Activated CD4-positive, alpha-beta T cell treated with anti-CD3 and anti-CD28 coated beads for 24 hours (primary cell): ENCODE data around the gene OSTM1.

Experiments used
- DNase-seq, 2 donors: peaks; one replicate each; pipeline ENCODE4 v3.0.0-alpha.2; 2020; ENCODE audit warnings: low read depth in 2 of 2

OSTM1 gene

DNA sequence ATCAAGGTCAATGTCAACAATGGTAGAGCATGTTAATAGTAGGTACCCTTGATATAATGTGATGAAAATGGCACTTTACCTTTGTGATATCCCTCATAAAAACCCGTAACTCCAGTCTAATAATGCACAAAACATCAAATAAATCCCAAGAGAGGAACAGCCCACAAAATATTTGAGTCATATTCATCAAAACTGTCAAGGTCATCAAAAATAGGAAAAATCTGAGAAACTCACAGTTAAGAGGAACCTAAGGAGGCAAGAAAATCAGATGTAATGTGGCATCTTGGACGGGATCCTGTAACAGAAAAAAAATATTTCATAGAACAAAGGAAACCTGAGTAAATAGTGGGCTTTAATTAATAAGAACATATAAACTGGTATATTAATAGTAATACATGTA is 25.5 kb upstream of the OSTM1 start:
- DNase-seq, result no peak

GRCh38 chr6:108097882-108098281 is 23.3 kb upstream of the OSTM1 start:
- DNase-seq, result no peak

- no peak for DNase-seq
Observed at GRCh38 chr6:108093781-108094300, 19.3 kb upstream of the OSTM1 start.

DNA sequence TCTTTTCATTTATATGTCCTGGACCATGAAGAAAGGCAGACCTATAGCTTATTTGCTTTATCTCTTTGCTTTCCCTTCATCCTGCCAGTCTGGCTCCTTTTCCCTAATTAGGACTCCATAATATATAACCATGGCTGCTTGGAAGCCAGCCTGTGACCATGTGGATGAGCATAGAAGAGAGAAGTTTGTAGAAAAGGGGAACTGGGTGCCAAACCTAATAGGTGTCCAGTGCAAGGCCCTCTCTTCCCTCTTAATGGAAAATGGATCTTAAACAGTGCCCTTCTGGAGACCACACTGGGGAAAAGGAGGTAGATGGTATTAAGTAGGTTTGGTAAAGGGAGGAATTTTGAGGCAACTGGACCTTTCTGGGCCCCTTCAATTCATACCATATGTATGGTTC is 16.7 kb upstream of the OSTM1 start:
- DNase-seq, result no peak

DNA sequence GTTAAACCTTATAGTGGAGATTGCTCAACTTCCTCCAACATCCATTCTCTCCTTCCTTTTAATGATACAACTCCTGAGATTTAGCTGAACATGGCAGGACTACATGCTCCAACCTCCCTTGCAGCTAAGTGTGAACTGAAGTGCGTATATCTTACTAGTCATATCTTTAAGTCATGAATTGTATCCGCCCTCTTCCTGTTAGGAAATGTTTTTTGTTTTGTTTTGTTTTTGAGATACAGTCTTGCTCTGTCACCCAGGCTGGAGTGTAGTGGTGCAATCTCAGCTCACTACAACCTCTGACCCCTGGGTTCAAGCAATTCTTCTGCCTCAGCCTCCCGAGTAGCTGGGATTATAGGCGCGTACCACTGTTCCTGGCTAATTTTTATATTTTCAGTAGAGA is 8.8 kb upstream of the OSTM1 start:
- no peak for DNase-seq

DNA sequence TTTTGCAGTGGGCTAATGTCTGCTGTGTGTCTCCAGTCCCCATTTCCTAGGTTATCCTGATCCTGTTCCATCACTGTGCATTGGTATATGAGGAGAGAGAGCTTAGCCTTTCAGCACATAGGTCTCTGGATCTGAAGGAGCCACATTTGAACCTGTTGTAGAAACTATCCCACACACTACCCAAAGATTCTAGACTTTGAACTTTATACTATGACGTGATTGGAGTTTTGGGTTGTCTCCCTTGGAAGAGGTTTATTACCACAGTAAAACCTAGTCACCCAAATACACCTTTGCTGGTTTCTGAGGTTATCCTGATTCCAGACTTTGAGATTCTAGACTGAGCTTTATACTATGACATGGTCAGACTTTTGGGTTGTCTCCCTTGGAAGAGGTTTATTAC is 8.0 kb upstream of the OSTM1 start:
- no peak for DNase-seq

- DNase-seq, result no peak
Observed at GRCh38 chr6:108080010-108080780, 5.7 kb upstream of the OSTM1 start.

- DNase-seq, result no peak
Observed at GRCh38 chr6:108078191-108078590, 3.6 kb upstream of the OSTM1 start.

DNA sequence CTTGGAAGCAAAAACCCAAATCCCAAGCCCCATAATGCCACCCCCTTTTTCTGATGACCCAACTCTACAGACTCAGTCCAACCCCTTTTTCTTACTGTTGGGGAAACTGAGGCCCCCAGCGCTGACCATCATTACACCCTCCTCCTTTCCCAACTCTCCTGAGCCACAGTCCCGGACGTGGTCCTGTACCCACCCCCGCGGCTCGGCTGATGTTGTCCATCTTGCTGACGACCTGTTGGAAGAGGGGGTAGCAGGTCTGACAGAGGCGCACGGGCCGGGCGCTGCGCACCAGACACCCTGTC is 533 bp downstream of the OSTM1 start:
- no peak for DNase-seq

- DNase-seq, result no peak
Observed at GRCh38 chr6:108071736-108072276, 2.7 kb downstream of the OSTM1 start.

GRCh38 chr6:108068618-108069017 is 5.9 kb downstream of the OSTM1 start:
- DNase-seq, result no peak

DNA sequence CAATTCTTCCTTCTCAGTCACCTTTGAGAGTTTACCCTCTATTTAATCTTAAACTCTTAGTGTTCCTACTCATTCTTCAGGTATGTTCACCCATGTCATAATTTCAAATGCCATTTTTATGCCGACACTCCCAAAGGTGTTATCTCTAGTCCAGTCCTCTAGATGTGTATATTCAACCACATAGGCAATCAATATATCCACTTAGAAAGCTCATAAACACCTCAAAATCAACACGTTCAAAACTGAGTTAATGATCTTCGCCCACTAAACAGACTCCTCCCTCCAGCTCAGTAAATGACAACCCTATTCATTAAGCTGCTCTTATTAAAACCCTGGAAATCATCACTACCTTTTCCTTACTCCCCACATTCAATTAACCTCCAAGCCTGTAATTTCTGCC is 6.4 kb downstream of the OSTM1 start:
- DNase-seq, result no peak

GRCh38 chr6:108052706-108053105 is 21.8 kb downstream of the OSTM1 start:
- DNase-seq, result no peak

GRCh38 chr6:108051481-108051880 is 23.1 kb downstream of the OSTM1 start:
- no peak for DNase-seq

GRCh38 chr6:108039681-108040080 is 34.9 kb downstream of the OSTM1 start:
- no peak for DNase-seq

DNA sequence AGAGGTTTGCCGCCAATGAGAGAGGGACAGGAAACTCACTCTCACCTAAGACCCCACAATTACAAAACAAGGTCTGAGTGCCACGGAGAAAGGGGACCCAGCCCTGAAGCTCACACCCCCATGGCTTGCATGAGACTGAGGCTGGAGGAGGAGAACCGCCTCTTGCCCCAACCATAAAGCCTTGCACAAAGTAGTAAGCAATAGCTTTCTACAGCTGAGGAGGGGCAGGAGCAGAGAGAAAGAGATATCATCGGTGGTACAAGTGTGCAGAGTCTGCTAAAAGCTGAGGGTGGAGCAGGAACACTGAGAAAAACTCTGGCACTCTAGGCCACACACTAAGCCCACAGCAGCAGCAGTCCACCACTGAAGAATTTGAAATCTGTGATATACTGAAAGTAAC is 37.7 kb downstream of the OSTM1 start:
- no peak for DNase-seq

DNA sequence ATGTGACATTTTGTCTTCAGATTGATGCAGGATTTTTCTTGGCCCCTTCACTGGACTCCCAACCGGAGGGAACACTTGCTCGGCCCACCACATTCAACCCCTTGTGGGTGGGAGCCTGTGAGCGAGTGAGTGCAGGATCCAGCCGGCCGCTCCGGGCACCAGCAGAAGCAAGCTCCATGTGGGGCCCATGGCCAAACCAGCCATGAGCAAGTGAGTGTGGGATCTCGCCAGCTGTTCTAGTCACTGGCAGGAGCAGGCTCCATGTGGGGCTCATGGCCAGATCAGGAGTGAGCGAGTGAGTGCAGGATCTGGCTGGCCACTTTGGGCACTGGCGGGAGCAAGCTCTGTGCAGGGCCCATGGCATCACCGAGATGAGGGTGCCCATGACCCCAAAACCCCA is 42.6 kb downstream of the OSTM1 start:
- DNase-seq, result no peak

DNA sequence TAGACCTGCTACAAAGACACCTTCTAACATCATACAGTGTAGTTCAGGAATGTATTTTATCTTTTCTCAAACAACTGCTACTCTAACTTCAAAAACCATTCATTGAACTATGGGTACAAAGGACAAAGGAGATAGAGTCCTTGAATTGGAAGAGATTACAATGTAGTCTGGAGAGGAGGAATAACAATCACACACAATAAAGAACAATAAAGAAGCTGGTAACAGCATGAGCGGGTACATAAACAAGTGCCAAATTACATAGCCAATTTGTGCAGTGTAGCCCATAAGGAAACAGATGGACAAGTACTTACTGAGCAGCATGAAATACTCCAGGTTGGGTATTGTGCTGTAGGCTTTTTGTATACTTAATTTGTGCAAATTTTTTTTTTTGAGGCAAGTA is 44.3 kb downstream of the OSTM1 start:
- DNase-seq, result no peak

- no peak for DNase-seq
Observed at GRCh38 chr6:108029226-108029921, 45.2 kb downstream of the OSTM1 start.

DNA sequence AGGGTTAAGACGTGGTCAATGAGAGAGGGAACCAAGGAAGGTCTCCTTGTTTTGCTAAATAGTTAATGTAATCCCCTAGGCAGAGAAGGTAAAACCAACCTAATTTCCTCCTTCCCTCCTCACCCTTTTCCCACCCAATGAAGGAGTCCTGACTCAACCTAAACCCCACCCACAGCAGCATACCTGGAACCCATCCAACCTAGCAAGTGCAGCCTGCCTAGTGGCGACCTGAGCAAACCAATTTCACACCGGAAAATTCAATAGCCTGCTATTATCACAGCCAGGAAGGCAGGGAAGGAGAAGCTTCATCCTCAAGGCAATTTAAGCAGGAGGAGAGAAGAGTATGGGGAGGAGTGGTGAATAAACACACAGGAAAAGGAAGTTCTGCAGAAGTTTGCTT is 46.9 kb downstream of the OSTM1 start:
- DNase-seq, result no peak

GRCh38 chr6:108027056-108027455 is 47.5 kb downstream of the OSTM1 start:
- DNase-seq, result no peak

GRCh38 chr6:108024427-108025073 is 50.0 kb downstream of the OSTM1 start:
- no peak for DNase-seq
